Suprapubic skin (tissue), 4 donors: ENCODE results near the gene STARD13.

Source experiments
- CTCF ChIP-seq, 2 donors: fragments of 200-600 bp in 1 of 2; fragments of 450-650 bp in 1 of 2; sonication (generic) in 1 of 2; IDR thresholded peaks; one replicate each; pipeline ENCODE4 v1.5.1; 2016 to 2019; ENCODE audit warnings: antibody characterized with exemption in 2 of 2, mild to moderate bottlenecking in 1 of 2, moderate library complexity in 1 of 2
- POLR2A ChIP-seq, 2 donors: fragments of 450-650 bp; IDR thresholded peaks; one replicate each; pipeline ENCODE4 v1.6.1; 2017; ENCODE audit warnings: antibody characterized with exemption in 2 of 2, mild to moderate bottlenecking in 2 of 2, moderate library complexity in 2 of 2
- POLR2AphosphoS5 ChIP-seq, 3 donors: sonication (generic); formaldehyde crosslinking; IDR thresholded peaks; one replicate each; pipeline ENCODE4 v1.6.1; 2017; ENCODE audit warnings: antibody characterized with exemption in 3 of 3

GRCh38 chr13:33213024-33213768 is 72.4 kb downstream of the STARD13 start:
- TF ChIP-seq CTCF (IDR thresholded peaks at IDR 0.05) (no peak), POLR2AphosphoS5 (IDR thresholded peaks at IDR 0.05) (no peak), POLR2A (IDR thresholded peaks at IDR 0.05) (no peak)
